ENCODE measurements around the gene PTPRD. TPM values are rescaled to one million over a fixed set of nuclear protein-coding genes. Genes with fewer than 3 reads are reported as not detected.

Gene PTPRD
- not detected in 2 replicates for total RNA-seq

DNA sequence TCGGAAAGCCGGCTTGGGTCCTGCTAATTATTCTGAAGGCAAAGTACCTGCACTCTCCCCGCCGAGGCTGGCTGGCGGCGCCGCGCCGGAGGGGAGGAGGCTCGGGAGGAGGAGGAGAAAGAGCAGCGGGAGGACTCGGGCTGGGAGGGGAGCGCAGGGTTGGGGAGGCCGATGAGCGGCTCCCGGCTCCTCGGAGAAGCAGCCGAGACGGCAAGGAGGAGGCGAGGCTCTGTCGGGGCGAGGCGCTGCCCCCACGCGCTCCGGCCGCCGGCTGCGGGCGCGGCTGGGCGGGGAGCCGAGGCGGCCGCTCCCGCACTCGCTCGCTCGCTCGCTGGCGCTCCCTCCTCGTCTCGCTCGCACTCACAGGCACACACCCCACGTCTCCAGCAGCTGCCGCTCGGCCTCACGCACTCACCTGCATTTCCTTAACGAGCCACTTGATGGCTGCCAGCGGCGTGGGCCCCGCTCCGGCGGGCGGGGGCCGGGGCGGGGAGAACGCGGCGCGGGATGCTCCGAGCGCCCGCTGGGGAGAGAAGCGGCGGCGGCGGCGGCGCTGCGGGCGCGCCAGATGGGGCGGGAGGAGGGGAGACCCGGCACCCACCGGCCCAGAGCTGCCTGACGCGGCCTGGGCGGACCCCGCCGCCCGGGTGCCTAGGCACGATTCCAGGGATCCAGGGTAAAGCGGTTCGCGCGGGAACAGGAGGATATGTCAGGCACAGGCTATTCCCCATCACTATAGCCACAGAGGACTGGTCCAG, at the start of gene PTPRD:
TSS of gene PTPRD (minus strand) at position 362 of the 758 bp plus-strand sequence.
- intact Hi-C loops (cut with micrococcal nuclease), result no loop called here

DNA sequence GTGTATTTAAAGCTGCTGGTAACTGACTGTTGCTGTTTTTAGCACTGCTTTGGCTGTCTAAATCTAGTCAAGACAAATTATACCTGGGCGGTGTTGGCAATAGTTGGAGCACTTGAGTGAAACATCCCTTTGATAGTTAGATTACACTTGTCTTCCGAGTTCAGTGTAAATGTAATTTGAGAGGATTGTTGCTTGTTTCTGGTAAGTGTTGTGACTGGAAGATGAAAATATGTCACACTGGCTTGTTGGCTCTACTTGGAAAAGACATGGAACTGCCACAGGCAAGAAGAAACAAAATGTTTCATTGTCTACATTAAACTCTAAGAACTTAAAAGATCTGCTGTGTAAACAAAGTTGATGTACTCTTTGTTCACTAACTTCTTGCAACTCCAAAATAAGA, 49.2 kb upstream of the PTPRD start:
- intact Hi-C loops (cut with micrococcal nuclease), result no loop called here

DNA sequence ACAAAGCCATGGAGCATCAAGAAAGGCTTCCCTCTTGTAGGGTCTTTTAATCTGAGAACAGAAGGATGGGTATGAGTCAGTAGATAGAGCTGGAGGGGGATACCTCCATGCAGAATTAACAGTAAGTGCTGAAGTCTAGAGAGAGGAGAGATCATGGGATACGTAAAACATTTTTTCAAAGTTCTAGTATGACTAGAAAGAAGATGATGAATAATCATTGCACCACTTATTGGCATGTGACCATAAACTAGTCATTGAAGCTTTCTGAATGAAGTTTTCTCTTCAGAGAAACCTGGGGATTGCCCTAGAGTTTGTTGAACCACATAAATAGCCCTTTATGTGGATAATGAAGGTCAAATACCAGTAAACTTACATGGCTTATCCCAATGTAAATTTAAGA, 48.6 kb upstream of the PTPRD start:
- intact Hi-C loops (cut with micrococcal nuclease), result no loop called here

- intact Hi-C loops (cut with micrococcal nuclease), result no loop called here
These were observed 38.2 kb upstream of the PTPRD start for GRCh38 chr9:10651012-10651411.

DNA sequence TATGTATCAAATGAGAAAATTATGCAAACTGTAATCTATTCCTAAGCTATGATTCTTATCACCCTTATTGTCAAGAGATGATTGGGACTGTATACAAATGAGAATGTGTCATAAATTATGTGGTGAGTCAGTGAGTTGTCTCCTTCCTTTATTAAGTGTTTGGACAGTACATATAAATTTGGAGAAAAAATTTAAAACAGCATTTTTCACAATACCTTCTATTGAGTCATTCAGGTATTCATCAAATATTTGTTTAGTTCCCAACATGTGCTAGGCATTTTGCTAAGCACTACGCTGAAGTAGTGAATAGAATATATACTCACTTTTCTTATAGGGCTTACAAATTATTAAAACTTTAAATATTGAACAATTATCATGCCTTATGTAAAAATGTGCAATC, 36.3 kb upstream of the PTPRD start:
- intact Hi-C loops (cut with micrococcal nuclease), result no loop called here

GRCh38 chr9:10633785-10634184, 21.0 kb upstream of the PTPRD start:
- intact Hi-C loops (cut with micrococcal nuclease), result loop anchor here (1.0 kb wide), 1 partner anchor 48 kb away; no protein-coding TSS in a partner anchor

- intact Hi-C loops (cut with micrococcal nuclease), result no loop called here
These were observed 1.5 kb upstream of the PTPRD start for GRCh38 chr9:10614196-10614800.

DNA sequence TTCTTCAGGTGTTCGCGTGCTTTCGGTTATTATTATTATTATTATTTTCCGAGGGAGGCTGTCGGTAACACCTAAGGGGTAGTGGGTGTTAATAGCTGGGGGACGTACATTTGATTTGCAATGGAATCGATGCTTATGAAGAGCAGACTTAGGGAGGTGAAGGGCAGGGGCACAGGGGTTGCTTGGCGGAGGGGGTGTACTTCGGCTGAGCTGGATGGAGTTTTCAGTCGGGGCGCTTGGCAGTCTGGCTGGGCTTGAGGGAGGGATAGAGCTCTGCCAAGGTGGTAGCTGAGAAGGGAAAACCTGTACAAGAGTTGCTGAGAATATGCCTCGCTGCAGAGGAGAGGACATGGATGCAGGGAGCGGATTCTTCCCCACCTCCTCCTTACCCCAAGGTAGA, 617 bp upstream of the PTPRD start:
- intact Hi-C loops (cut with micrococcal nuclease), result no loop called here

DNA sequence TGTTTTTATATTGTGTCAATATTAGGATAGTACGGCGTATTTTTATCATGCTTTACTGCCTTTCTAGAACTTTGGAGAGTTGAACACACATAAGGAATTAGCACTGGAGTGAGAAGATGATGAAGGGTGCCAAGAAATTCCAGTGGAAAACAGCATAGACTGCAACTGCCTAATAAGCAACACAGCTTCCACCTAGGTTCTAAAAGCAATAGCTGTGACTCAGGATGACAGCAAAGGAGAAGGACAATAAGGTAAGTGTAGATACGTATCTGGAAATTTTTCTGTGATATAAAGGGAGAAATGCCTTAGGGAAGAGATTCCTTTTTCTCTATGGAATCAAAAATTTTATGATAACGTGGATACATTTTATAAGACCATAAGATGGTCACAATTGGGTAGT, 7.4 kb downstream of the PTPRD start:
- intact Hi-C loops (cut with micrococcal nuclease), result no loop called here

DNA sequence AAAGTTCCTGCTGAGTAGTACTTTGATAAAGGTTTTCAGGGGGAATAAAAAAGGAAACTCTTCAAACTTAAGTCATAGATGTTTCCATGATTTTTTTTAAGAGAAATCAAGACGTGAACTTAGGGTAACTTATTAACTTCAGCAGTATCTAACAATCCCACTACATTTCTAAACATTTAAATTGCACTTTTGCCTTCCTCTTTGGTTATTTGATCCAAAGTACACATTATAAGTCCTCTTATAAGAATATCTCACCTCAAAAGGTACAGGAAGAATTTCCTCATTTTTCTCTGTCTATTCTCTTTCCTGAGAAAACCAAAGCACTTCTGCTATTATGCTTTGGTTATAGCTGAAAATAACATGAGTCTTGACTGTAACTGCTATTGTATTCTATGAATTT, 7.9 kb downstream of the PTPRD start:
- intact Hi-C loops (cut with micrococcal nuclease), result no loop called here

- intact Hi-C loops (cut with micrococcal nuclease), result no loop called here
These were observed 15.0 kb downstream of the PTPRD start for GRCh38 chr9:10597801-10598200.

- intact Hi-C loops (cut with micrococcal nuclease), result no loop called here
These were observed 18.3 kb downstream of the PTPRD start for GRCh38 chr9:10594482-10594881.

DNA sequence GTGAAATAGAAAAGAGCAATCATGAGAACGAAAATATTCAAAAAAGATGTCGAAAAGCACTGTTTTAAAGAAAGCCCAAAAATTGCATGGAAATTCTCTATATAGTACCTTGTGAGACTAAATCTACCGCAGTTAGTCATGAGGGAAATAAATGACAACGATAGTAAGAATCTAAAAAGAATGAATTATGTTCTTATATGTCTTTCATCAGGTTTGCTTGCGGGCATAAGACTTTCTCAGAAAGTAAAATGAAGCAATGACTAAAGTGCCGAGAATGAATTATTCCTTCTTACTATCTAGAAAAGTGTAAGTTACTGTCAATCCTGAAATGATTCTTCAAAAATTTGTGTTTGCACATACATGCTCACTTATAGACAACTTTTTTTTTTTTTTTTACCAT, 26.4 kb downstream of the PTPRD start:
- intact Hi-C loops (cut with micrococcal nuclease), result no loop called here

DNA sequence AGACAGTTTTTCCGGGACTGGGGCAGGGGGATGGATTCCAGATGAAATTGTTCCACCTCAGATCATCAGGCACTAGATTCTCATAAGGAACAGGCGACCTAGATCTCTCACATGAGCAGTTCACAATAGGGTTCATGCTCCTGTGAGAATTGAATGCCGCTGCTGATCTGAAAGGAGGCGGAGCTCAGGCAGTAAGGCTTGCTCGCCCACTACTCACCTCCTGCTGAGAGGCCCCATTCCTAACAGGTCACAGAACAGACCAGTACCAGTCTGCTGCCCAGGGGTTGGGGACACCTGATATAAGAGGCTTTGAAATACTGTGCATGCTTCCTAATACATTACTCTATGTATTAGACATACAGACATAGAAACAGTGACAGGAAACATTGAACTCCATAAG, 41.1 kb downstream of the PTPRD start:
- intact Hi-C loops (cut with micrococcal nuclease), result no loop called here

- intact Hi-C loops (cut with micrococcal nuclease), result no loop called here
These were observed 46.0 kb downstream of the PTPRD start for GRCh38 chr9:10566848-10567247.

GRCh38 chr9:10562581-10563343, 50.0 kb downstream of the PTPRD start:
- intact Hi-C loops (cut with micrococcal nuclease), result no loop called here

DNA sequence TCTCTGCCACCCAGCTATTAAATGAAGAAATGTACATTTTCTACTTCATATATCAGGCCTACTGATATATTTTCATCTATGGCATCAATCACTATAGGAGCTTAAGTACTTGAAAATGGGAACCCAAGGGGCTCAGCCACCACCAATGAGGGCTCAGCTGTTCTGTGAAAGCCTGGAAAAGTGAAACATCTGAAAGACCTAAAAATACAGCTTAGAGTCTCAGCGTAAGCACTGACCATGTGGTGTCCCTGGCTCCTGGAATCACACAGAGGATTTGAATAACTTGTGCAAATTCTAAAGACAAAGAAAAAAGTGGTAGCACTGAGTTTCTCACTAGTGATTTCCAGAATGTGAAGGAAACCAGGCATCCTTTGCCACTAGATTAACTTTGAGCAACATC, 64.5 kb downstream of the PTPRD start:
- intact Hi-C loops (cut with micrococcal nuclease), result no loop called here

DNA sequence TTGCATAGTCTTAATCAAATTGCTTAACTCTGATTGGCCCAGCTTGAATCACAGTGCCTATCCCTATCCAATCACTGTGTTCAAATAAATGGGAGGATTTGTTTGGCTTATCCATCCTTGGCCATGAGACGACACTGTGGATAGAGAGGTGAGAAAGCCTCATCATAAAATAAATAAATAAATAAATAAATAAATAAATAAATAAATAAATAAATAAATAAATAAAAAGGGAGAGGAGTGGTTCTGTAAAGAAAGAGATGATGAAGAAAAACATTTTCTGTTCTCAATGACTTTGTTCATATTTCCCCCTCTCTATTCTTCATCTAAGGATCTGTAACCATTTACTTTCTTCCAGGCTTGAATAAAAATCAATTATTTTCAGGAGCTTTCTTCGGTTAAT, 74.7 kb downstream of the PTPRD start:
- intact Hi-C loops (cut with micrococcal nuclease), result no loop called here

GRCh38 chr9:10534850-10535249, 78.0 kb downstream of the PTPRD start:
- intact Hi-C loops (cut with micrococcal nuclease), result no loop called here

- intact Hi-C loops (cut with micrococcal nuclease), result no loop called here
These were observed 86.8 kb downstream of the PTPRD start for GRCh38 chr9:10525972-10526371.

DNA sequence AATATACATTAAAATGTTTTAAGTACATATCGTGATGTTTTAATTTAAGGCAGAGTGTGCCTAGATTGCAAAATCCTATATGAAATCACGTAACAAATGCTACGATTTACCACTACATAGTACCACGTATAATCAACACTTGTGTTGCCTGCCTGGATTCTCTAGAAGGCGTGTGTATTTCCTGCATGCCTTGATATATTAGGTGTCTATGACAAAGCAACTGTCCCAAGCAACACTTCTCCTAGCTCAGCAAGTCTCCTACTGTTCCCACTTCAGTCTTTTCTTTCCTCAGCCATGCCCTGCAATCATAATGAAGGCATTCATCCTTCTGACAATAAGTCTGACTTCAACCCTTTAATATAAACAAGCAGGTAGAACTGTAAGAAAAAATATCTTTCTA, 89.6 kb downstream of the PTPRD start:
- intact Hi-C loops (cut with micrococcal nuclease), result no loop called here

GRCh38 chr9:10512144-10512543, 100.7 kb downstream of the PTPRD start:
- intact Hi-C loops (cut with micrococcal nuclease), result no loop called here

Measured in T-helper 1 cell treated with Interleukin-12 subunit alpha and Interleukin-12 subunit beta and Interleukin-4 antibody, amounts not matched to agents 30 ng/mL and 1 ng/mL, for 36 hours (primary cell).